MM.1S (cell line): ENCODE results near the gene DNAJC5.

Source experiments
- DNase-seq: peaks from one replicate; pipeline ENCODE4 v3.0.0-alpha.2; 2015
- H2AFZ ChIP-seq: fragments of 300-600 bp; sonication (generic); 2 replicates; pipeline ENCODE4 v1.6.0; 2016; ENCODE audit warnings: antibody characterized with exemption, low read length
- H3F3A ChIP-seq: fragments of 300-600 bp; sonication (generic); 2 replicates; pipeline ENCODE4 v1.6.1; 2016; ENCODE audit warnings: mild to moderate bottlenecking, antibody characterized with exemption, low read length, moderate library complexity, mixed read lengths; ENCODE audit not compliant: insufficient read depth
- H3K27ac ChIP-seq: fragments of 300-600 bp; sonication (generic); 2 replicates; pipeline ENCODE4 v1.5.1; 2016; ENCODE audit warnings: mild to moderate bottlenecking, low read length
- H3K27me3 ChIP-seq: fragments of 300-600 bp; sonication (generic); replicated peaks from 2 replicates; pipeline ENCODE4 v1.6.0; 2016; ENCODE audit warnings: low read length; ENCODE audit not compliant: insufficient read depth
- H3K36me3 ChIP-seq: fragments of 300-600 bp; sonication (generic); replicated peaks from 2 replicates; pipeline ENCODE4 v1.6.1; 2016; ENCODE audit warnings: mild to moderate bottlenecking, low read length, mixed read lengths; ENCODE audit not compliant: insufficient read depth
- H3K4me1 ChIP-seq: fragments of 300-600 bp; sonication (generic); 2 replicates; pipeline ENCODE4 v1.6.1; 2016; ENCODE audit warnings: low read length, mixed read lengths
- H3K4me2 ChIP-seq: fragments of 300-600 bp; sonication (generic); 2 replicates; pipeline ENCODE4 v1.6.0; 2016; ENCODE audit warnings: low read depth, low read length
- H3K4me3 ChIP-seq: fragments of 300-600 bp; sonication (generic); 2 replicates; pipeline ENCODE4 v1.5.1; 2016; ENCODE audit warnings: low read length, mixed read lengths
- H3K79me2 ChIP-seq: fragments of 300-600 bp; sonication (generic); 2 replicates; pipeline ENCODE4 v1.6.1; 2016; ENCODE audit warnings: mixed run types, low read length, mixed read lengths
- H3K9ac ChIP-seq: fragments of 300-600 bp; sonication (generic); 2 replicates; pipeline ENCODE4 v1.6.1; 2016; ENCODE audit warnings: low read length, mixed read lengths
- H3K9me2 ChIP-seq: fragments of 300-600 bp; sonication (generic); replicated peaks from 2 replicates; pipeline ENCODE4 v1.6.1; 2016; ENCODE audit warnings: mild to moderate bottlenecking, low read length, mixed read lengths; ENCODE audit not compliant: insufficient read depth
- H3K9me3 ChIP-seq: fragments of 300-600 bp; sonication (generic); replicated peaks from 2 replicates; pipeline ENCODE4 v1.6.1; 2016; ENCODE audit warnings: mild to moderate bottlenecking, low read length, mixed read lengths; ENCODE audit not compliant: insufficient read depth
- H4K20me1 ChIP-seq: fragments of 300-600 bp; sonication (generic); 2 replicates; pipeline ENCODE4 v1.6.1; 2016; ENCODE audit warnings: mild to moderate bottlenecking, low read length, moderate library complexity, mixed read lengths; ENCODE audit not compliant: insufficient read depth
- EZH2 ChIP-seq: fragments of 300-600 bp; sonication (generic); optimal IDR thresholded peaks from 2 replicates; pipeline ENCODE3; 2017; ENCODE audit warnings: low read depth, mild to moderate bottlenecking, antibody characterized with exemption, low read length, mixed read lengths
- EZH2phosphoT487 ChIP-seq: fragments of 300-600 bp; sonication (generic); IDR thresholded peaks from 2 replicates; pipeline ENCODE4 v1.6.1; 2018; ENCODE audit warnings: antibody characterized with exemption, low read length
- TF ChIP-seq, protein P1 (sequence below): fragments of 300-600 bp; sonication (generic); IDR thresholded peaks from 2 replicates; pipeline ENCODE4 v1.5.1; 2016; ENCODE audit warnings: antibody characterized with exemption, low read length, mixed read lengths

DNAJC5 gene

DNA sequence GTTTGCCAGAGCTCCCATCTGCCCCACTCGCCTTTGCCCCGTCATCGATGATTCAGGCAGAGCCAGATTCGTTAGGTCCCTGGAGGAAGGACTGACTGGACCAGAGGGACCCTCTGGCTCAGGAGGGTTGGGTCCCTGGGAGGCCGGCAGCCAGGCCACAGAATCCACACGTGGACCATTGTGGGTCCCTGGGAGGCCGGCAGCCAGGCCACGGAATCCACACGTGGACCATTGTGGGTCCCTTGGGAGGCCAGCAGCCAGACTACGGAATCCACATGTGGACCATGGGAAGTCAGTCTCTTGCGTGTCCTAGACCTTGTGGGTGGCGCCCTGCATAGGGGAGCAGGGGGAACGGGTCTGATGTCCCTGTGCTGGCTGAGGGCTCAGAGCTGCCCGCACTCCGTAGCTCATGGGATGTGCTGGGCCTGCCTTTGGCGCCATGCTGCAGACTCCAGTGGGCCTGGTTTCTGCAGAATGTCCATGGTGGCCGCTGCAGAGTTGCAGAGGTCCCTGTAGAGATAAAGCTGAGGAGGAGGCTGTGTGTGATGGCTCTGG lies 37.8 kb downstream of the DNAJC5 start:
- H3K27me3 ChIP-seq = no peaks in the 10 kb centered on the region
- no peak overlapping the region for H3K27ac ChIP-seq
- H3K36me3 ChIP-seq = peaks cover 5% of the 10 kb centered on the region; the same call in 1 of the 2 replicates
- H3F3A ChIP-seq = no peaks in the 10 kb centered on the region
- H4K20me1 ChIP-seq = no peaks in the 10 kb centered on the region
- no peak overlapping the region for H3K4me2 ChIP-seq
- H3K9me2 ChIP-seq = no peaks in the 10 kb centered on the region
- no peaks in the 10 kb centered on the region for H3K9me3 ChIP-seq
- no peak overlapping the region for H2AFZ ChIP-seq
- no peaks in the 10 kb centered on the region for H3K4me1 ChIP-seq
- no peak overlapping the region for H3K4me3 ChIP-seq
- H3K9ac ChIP-seq = no peak overlapping the region
- TF ChIP-seq, protein P1, sequence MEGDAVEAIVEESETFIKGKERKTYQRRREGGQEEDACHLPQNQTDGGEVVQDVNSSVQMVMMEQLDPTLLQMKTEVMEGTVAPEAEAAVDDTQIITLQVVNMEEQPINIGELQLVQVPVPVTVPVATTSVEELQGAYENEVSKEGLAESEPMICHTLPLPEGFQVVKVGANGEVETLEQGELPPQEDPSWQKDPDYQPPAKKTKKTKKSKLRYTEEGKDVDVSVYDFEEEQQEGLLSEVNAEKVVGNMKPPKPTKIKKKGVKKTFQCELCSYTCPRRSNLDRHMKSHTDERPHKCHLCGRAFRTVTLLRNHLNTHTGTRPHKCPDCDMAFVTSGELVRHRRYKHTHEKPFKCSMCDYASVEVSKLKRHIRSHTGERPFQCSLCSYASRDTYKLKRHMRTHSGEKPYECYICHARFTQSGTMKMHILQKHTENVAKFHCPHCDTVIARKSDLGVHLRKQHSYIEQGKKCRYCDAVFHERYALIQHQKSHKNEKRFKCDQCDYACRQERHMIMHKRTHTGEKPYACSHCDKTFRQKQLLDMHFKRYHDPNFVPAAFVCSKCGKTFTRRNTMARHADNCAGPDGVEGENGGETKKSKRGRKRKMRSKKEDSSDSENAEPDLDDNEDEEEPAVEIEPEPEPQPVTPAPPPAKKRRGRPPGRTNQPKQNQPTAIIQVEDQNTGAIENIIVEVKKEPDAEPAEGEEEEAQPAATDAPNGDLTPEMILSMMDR = no peak
- TF ChIP-seq EZH2phosphoT487 (no peak), EZH2 (no peak)
- no peaks in the 10 kb centered on the region for H3K79me2 ChIP-seq
- no peak for DNase-seq

DNA sequence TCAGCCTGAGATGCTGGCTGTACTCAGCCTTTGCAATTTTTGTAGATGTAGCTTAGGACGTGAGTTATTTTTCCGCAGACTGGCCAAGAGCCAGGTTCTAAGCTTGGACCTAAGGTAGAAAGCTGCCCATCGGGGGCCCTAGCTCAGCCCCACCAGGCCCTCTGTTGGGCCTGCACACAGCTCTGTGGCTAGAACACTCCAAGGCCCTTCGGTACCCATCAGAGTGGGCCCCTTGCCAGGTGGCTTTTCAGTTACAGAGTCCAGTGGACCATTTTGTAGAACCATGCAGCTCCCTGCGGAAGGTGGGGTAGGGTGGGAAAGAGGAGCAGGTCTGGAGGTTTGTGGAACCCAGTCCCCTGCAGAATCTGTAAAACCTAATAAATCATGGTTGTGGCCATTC lies 38.7 kb downstream of the DNAJC5 start:
- TF ChIP-seq EZH2phosphoT487 (no peak), EZH2 (no peak)
- TF ChIP-seq, protein P1 = no peak
- Histone ChIP-seq H3K9ac (no peak overlapping the region), H3K9me3 (no peaks in the 10 kb centered on the region), H2AFZ (no peak overlapping the region), H3K27me3 (no peaks in the 10 kb centered on the region), H3K36me3 (no peaks in the 10 kb centered on the region), H3K4me3 (no peak overlapping the region), H3F3A (no peaks in the 10 kb centered on the region), H3K4me1 (no peaks in the 10 kb centered on the region), H3K9me2 (no peaks in the 10 kb centered on the region), H3K27ac (no peak overlapping the region), H3K4me2 (no peak overlapping the region), H4K20me1 (no peaks in the 10 kb centered on the region), H3K79me2 (0 out of 2 replicates have a peak, but pooled peaks cover under 1% of the 10 kb centered on the region)
- no peak for DNase-seq

DNA sequence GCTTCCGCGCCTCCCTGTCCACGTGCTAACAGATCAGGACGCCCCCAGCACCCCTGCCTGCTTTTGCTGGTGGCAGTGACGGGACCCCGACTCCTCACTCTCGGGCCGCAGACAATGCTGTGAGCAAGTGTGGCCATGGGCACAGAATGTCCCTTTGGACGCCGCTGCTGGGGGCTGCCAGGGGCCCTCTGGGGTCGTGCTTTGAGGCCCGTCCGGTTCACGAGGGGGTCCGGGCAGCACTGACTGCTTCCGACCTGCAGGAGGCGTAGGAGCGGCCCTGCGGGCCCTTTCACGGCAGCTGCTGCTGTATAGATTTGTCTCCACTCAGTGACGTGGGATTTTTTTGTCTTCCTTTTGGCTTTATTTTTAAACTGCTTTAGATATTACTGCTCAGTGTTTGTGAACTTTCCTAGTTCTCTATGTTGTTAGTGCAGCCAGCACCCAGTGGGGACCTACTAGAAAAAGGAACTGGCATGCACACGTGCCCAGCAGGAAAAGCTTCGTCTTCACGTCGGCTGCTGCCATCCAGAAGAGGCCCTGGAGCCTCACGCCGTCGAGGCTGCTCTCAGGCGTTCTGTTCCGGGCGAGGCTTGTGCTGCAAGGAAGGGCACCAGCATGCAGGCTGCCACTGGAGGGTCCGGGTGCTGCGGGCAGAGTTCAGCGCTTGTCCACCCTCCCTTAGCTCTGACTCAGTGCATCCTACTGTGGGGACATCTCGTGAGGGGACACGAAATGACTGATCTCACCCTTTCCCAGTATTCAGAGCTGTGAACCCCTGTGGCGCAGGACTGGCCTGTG lies 39.5 kb downstream of the DNAJC5 start:
- Histone ChIP-seq H3K27me3 (no peaks in the 10 kb centered on the region), H3F3A (no peaks in the 10 kb centered on the region), H3K9me3 (no peaks in the 10 kb centered on the region), H3K36me3 (no peaks in the 10 kb centered on the region), H3K9ac (no peak overlapping the region), H2AFZ (no peak overlapping the region), H3K4me3 (no peak overlapping the region), H3K9me2 (no peaks in the 10 kb centered on the region), H3K79me2 (0 out of 2 replicates have a peak, but pooled peaks cover 5% of the 10 kb centered on the region), H3K27ac (no peak overlapping the region), H3K4me1 (no peaks in the 10 kb centered on the region), H3K4me2 (no peak overlapping the region), H4K20me1 (no peaks in the 10 kb centered on the region)
- TF ChIP-seq, protein P1 = no peak
- no peak for TF ChIP-seq EZH2
- DNase-seq = no peak
